Natural killer cell (primary cell): ENCODE data around the gene SMAD2. TPM values are rescaled to one million over a fixed set of nuclear protein-coding genes. Genes with fewer than 3 reads are reported as not detected.
A peak's percentile ranks its signal among the peaks of the same experiment; 100 is the strongest.

ENCODE experiments used
- ATAC-seq, 3 donors: fragments of 150-1000 bp in 2 of 3; fragments of 200-7000 bp in 1 of 3; cut with Tn5 transposase; 1 replicate in 1 of 3; 2 replicates in 2 of 3; pipeline ENCODE4 v1.10.0; 2021; ENCODE audit warnings: mild to moderate bottlenecking in 2 of 3, moderate library complexity in 2 of 3
- DNase-seq, 2 donors: peaks; one replicate each; pipeline versions ENCODE4 v3.0.0 to v3.0.0-alpha.2; 2013 to 2021; ENCODE audit warnings: mixed read lengths in 1 of 2
- H3K27ac ChIP-seq: one replicate; pipeline ENCODE4 v1.5.1; 2013; ENCODE audit warnings: mild to moderate bottlenecking, low read length
- H3K27me3 ChIP-seq: one replicate; pipeline ENCODE4 v1.6.1; 2013; ENCODE audit warnings: low read length; ENCODE audit not compliant: control insufficient read depth, insufficient read depth
- H3K36me3 ChIP-seq: one replicate; pipeline ENCODE4 v1.6.1; 2013; ENCODE audit warnings: low read length; ENCODE audit not compliant: control insufficient read depth, insufficient read depth
- H3K4me1 ChIP-seq: one replicate; pipeline ENCODE4 v1.6.1; 2013; ENCODE audit warnings: low read length; ENCODE audit not compliant: control insufficient read depth, insufficient read depth
- H3K4me3 ChIP-seq: one replicate; pipeline ENCODE4 v1.5.1; 2013; ENCODE audit warnings: low read length
- H3K9me3 ChIP-seq: one replicate; pipeline ENCODE4 v1.6.1; 2013; ENCODE audit warnings: low read length; ENCODE audit not compliant: control insufficient read depth, insufficient read depth
- H3K27ac Mint-ChIP-seq, 2 donors: one replicate each; pipeline ENCODE4 v1.8.0; 2022; ENCODE audit warnings: mild to moderate bottlenecking in 2 of 2, mixed read lengths in 2 of 2, moderate library complexity in 1 of 2
- H3K27me3 Mint-ChIP-seq, 2 donors: one replicate each; pipeline ENCODE4 v1.8.0; 2022; ENCODE audit warnings: low read depth in 2 of 2, mixed read lengths in 2 of 2
- H3K36me3 Mint-ChIP-seq: one replicate; pipeline ENCODE4 v1.8.0; 2022; ENCODE audit warnings: mixed read lengths
- H3K4me1 Mint-ChIP-seq, 2 donors: one replicate each; pipeline ENCODE4 v1.8.0; 2022; ENCODE audit warnings: mixed read lengths in 2 of 2
- H3K4me3 Mint-ChIP-seq: one replicate; pipeline ENCODE4 v1.8.0; 2022; ENCODE audit warnings: mild to moderate bottlenecking, moderate library complexity, mixed read lengths
- H3K9me3 Mint-ChIP-seq, 2 donors: one replicate each; pipeline ENCODE4 v1.8.0; 2022; ENCODE audit warnings: mixed read lengths in 2 of 2
- WGBS: methylation state at CpG from one replicate; pipeline ENCODE4 v1.1.7; 2013; ENCODE audit warnings: missing lambda C conversion rate; ENCODE audit not compliant: insufficient coverage; 5-methylcytosine and 5-hydroxymethylcytosine counted together
- intact Hi-C: fragments of 100-400 bp; cut with micrococcal nuclease; formaldehyde crosslinking; loops from one replicate; pipeline ENCODE4 v1.14.2; 2022
- total RNA-seq, 4 donors: library from RNA; stranded (reverse); fragments of 120-200 nt in 1 of 4; gene quantifications; one replicate each; pipeline versions ENCODE4 v1.2.3 to v1.2.4, GENCODE V29; 2013 to 2022
- TF ChIP-seq, protein P1 (sequence below): fragments of 200-600 bp; IDR thresholded peaks from one replicate; pipeline ENCODE4 v1.8.0; 2022; ENCODE audit warnings: antibody characterized with exemption

Gene SMAD2
- total RNA-seq, 3 donors from 2014 or later (not counting 1 experiment from before 2014, with no cell fraction given) = 138 to 160 (median 148) TPM

DNA sequence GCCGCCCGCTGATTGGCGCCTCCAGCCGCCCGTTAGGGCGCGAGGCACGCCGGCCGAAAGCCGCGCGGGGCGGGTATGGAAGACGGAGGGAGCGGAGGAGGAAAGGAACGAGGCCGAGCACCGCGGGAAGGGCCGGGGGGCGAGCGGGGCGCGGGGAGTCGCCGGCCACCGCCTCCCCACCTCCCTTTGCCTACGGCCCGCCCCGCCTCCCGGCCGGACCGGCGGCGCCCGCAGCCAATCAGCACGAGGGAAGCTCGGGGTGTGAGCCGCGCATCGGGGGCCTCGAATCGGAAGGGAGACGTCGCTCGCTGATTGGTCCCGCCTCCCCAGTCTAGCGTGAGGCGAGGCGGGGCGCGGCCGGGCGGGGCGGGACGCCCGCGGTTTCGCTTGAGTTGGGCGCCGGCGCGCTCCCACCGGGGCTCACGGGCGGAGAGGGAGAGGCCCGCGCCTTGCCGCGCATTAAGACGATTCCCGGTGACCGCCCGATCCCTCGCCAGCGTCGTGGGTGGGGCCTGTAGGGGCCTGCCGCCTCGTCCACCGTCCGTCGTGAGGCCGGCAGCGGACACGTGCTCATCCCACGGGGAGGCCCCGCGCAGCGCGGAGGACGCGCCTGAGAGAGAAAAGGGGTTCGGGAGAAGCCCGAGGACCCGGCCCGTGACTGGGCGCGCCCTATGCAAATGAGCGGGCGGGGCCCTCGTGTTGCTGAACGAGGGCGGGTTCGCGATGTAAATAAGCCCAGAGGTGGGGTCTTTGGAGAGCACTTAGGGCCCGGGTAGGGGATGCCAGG, 665 bp upstream of the SMAD2 start:
- H3K36me3 Mint-ChIP-seq = no peaks in the 10 kb centered on the region
- H3K4me3 ChIP-seq = peak overlapping the region; percentile 56
- no peaks in the 10 kb centered on the region for H3K9me3 ChIP-seq
- WGBS = under 1% methylated on average over 107 of the region's 107 CpGs
- no peaks in the 10 kb centered on the region for H3K27me3 ChIP-seq
- H3K4me1 Mint-ChIP-seq = peaks cover 43 to 47% of the 10 kb centered on the region in 2 donors
- peak overlapping the region; percentile 80 for H3K4me3 Mint-ChIP-seq
- H3K27me3 Mint-ChIP-seq = peaks cover 0 to 3% of the 10 kb centered on the region in 2 donors
- H3K9me3 Mint-ChIP-seq = no peaks in the 10 kb centered on the region
- H3K36me3 ChIP-seq = no peaks in the 10 kb centered on the region
- H3K4me1 ChIP-seq = peaks cover 6% of the 10 kb centered on the region
- ATAC-seq (peak; percentile 77 to 90 (median 80)), DNase-seq (peak; percentile 95 to 97)
- TF ChIP-seq, protein P1, sequence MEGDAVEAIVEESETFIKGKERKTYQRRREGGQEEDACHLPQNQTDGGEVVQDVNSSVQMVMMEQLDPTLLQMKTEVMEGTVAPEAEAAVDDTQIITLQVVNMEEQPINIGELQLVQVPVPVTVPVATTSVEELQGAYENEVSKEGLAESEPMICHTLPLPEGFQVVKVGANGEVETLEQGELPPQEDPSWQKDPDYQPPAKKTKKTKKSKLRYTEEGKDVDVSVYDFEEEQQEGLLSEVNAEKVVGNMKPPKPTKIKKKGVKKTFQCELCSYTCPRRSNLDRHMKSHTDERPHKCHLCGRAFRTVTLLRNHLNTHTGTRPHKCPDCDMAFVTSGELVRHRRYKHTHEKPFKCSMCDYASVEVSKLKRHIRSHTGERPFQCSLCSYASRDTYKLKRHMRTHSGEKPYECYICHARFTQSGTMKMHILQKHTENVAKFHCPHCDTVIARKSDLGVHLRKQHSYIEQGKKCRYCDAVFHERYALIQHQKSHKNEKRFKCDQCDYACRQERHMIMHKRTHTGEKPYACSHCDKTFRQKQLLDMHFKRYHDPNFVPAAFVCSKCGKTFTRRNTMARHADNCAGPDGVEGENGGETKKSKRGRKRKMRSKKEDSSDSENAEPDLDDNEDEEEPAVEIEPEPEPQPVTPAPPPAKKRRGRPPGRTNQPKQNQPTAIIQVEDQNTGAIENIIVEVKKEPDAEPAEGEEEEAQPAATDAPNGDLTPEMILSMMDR = no peak
- intact Hi-C loops = no loop called here
- H3K27ac Mint-ChIP-seq = peak overlapping the region; percentile 76 to 94
- H3K27ac ChIP-seq = peak overlapping the region; percentile 88

DNA sequence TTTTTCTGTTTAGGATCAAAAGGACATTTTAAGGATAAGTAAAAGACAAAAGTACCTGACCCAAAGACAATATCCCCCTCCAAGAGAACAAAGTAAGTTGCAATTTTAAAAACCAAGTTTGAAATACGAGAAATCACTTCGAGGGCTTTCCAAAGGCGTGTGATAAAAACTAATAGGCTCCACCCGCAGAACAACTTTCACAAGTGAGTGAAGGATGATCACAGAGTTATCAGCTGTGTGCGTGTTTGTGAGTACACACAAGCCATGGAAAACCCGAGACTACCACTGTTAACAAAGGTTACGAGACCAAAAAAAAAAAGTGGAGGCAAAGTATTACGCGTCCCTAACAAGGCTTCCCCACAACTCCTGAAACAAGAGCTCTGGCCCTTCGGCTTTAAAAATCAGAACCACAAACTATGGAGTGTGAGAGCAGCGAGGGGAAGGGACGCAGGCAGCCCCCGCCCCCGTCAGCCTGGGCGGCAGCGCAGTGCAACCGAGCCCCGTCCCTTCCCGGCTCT, 719 bp downstream of the SMAD2 start:
- TF ChIP-seq, protein P1 = no peak
- Mint-ChIP-seq H3K9me3 (no peaks in the 10 kb centered on the region), H3K4me3 (peak overlapping the region; percentile 94), H3K4me1 (peaks cover 57 to 60% of the 10 kb centered on the region in 2 donors), H3K27ac (peak overlapping the region; percentile 87 to 94), H3K27me3 (peaks cover 0 to 3% of the 10 kb centered on the region in 2 donors), H3K36me3 (no peaks in the 10 kb centered on the region)
- intact Hi-C loops = loop anchor here (10.0 kb wide), 2 partner anchors 65 to 1595 kb away; a partner anchor contains a TSS
- H3K4me1 ChIP-seq = peaks cover 6% of the 10 kb centered on the region
- ATAC-seq (peak in 2 of 3 donors; percentile 11 to 18), DNase-seq (peak in 1 of 2 donors; percentile 66)
- no peaks in the 10 kb centered on the region for H3K27me3 ChIP-seq
- peak overlapping the region; percentile 87 for H3K27ac ChIP-seq
- peak overlapping the region; percentile 83 for H3K4me3 ChIP-seq
- H3K9me3 ChIP-seq = no peaks in the 10 kb centered on the region
- WGBS = 0% methylated on average over 16 of the region's 19 CpGs
- H3K36me3 ChIP-seq = no peaks in the 10 kb centered on the region

DNA sequence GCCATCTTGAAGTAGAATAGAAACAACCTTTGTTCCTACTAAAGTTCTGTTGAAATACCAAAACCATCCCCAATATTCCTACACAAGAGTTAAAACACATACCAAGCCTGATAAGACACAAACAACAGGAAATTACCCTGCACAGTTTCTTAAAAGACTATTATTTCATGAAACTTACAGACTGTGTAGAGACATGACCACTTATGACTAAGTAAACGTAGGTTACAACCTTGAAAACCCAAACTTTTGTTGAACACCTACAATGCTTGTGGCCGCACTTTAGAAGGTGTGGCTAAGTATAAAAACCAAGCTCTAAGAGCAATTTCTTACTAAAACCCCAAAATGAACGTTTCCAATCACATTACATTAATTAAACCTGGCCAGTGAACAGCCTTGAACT, 2.0 kb downstream of the SMAD2 start:
- no peaks in the 10 kb centered on the region for H3K27me3 ChIP-seq
- peaks cover 6% of the 10 kb centered on the region for H3K4me1 ChIP-seq
- intact Hi-C loops = loop anchor here (1.0 to 10.0 kb wide), 3 partner anchors 27 to 1594 kb away; a partner anchor contains a TSS
- Mint-ChIP-seq H3K27me3 (no peaks in the 10 kb centered on the region), H3K4me1 (peaks cover 61 to 64% of the 10 kb centered on the region in 2 donors), H3K4me3 (peak overlapping the region; percentile 94), H3K36me3 (no peaks in the 10 kb centered on the region), H3K9me3 (no peaks in the 10 kb centered on the region), H3K27ac (peak overlapping the region; percentile 87 to 94)
- no peaks in the 10 kb centered on the region for H3K9me3 ChIP-seq
- DNase-seq = peak in 1 of 2 donors; percentile 48
- WGBS = 46% methylated on average over 2 of the region's 3 CpGs
- H3K4me3 ChIP-seq = no peak overlapping the region
- TF ChIP-seq, protein P1 = no peak
- H3K27ac ChIP-seq = no peak overlapping the region
- ATAC-seq = no peak
- H3K36me3 ChIP-seq = no peaks in the 10 kb centered on the region
